Activated CD4-positive, alpha-beta T cell treated with anti-CD3 and anti-CD28 coated beads, Interleukin-10, Interleukin-2, amounts not matched to agents 100 ng/mL and 50 ng/mL, durations not matched to agents 16 hours and 8 hours (primary cell): Measurements from ENCODE around the gene CIT.
"Not testable (repeated sequence)": the region's sequence is repeated elsewhere in the genome, so short reads cannot be mapped to it uniquely, and the experiment has no call there.

ENCODE experiments used
- DNase-seq: peaks from one replicate; pipeline ENCODE4 v3.0.0-alpha.2; 2020

The CIT gene

DNA sequence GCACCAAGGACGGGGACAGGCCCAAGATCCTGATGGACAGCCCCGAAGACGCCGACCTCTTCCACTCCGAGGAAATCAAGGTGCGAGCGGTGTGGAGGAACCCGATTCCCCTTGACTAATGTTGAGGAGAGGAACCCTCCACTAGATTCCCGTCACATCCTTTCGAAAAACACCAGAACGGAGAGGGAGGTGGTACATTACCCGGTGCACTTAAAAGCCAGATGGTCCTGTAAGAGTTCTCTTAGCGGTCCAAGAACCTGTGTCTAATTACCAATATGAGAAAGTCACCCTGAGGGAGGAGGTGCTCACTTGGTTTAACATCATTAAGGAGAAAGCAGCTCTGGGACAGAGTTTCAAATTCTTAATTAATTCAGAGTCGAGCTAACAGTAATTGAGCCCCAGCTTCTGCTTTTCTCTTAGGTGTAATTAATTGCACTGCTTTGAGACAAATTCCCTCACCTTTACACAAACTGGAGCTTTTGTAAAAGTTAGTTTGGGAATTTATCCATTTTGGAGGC is 208.7 kb downstream of the CIT start:
- DNase-seq: no peak

DNA sequence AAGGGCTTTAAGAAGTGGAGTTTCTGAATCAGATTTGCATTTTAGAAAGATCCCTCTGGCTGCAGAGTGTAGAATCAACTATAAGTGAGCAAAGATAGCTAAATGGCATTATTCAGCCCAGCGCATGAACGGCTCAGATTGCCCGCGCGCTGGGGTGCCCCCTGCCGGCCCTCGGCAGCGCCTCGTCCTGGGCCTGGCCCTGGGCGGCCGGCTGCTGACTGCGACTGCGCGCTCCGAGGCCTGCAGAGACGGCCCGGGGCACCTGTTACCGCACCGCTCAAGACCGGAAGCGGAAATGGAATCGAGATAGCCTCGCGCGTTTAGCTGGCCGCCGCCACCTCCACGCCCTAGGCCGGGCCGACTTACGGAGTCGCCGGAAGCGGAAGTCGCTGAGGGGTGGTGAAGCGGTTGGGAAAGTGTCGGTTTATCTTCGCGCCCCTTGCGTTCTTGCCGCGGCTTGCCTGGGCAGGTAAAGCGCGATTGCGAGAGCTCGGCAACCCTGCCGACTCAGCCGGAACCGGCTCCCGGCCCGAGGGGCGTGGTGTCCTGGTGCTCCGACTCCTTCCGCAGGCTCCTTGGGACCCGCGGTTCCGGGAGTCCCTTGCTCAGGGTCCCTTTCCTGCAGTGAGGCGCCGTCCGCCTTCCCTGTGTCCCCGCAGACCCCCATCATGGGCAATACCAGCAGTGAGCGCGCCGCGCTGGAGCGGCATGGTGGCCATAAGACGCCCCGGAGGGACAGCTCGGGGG is 209.4 kb downstream of the CIT start, which contains the start of gene PRKAB1:
Gene PRKAB1, plus strand, starts transcription at position 557 of the 747 bp plus-strand sequence. Its CDS starts 112 bp downstream, at position 669.
- peak; percentile 98 for DNase-seq

- peak; percentile 39 for DNase-seq
Measured at GRCh38 chr12:119666900-119667576, 210.1 kb downstream of the CIT start.

- no peak for DNase-seq
Measured at GRCh38 chr12:119666226-119666795, 210.8 kb downstream of the CIT start.

DNA sequence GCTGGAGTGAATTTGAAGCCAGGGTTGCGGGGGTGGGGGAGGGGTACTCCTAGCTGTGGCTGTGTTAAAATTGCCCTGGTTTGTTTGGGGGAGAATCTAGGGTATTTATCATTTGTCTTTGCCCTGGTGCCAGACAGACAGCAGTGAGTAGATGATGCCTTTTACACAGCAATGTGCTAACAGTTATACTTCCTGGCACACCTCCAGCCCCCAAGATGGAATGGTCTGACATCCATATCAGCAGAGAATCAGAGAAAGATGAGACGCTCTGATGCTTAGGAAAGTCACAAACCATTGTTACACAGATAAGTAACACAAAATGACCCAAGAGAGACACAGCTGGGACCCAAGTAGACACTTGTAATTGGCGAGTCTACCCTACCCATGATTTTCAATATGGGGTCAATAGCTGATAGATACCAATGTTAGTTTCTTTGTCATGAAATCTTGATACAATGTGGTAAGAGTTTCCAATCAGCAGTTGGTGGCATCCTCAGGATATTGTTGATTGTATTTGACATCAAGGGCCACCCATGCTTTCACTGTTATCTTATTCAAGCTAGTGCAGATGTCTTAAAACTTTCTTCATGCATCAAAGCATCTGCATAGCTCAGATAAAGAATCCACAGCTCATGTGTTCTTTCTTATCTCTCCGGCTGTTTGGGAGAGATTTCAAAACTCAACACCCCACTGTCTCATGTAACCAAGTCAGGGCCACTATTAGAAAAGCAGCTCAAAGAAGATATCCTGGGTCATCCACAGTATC is 211.8 kb downstream of the CIT start:
- no peak for DNase-seq

- DNase-seq: no peak
Measured at GRCh38 chr12:119664642-119665041, 212.5 kb downstream of the CIT start.

DNA sequence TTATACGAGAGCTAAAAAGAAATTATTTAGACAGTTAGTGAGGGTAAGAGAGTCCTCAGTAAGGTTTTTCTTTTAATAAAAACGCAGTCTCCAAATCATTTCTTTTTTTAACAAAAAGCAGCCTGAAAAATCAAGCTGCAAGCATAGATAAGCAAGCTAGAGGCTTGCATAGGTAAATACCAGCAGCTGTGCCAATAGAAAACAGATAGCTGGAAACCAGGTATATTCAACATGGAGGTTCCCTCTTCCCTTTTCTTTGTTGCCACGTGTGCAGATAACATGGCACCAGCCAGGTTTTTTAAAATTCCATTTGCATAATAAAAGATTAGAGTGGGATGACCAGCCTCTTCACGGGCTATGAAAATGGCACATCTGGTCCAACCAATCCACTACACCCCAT is 215.2 kb downstream of the CIT start:
- no peak for DNase-seq

DNA sequence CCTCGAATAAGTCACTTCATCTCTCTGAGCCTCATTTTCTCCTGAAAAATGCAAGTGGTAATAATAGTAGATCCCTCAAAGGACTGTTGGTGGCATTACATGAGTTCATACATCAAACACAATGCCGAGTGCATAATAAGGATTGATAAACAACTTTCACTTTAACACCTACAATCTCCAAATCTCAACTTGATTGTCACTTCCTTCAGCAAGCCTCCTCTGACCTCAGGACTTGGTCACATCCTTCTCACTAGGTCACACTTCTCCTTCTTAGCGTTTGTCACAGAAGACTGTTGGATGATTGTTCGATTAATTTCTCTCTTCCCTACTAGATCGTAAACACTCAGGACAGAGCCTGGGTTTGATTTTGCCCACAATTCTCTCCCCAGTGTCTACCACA is 217.0 kb downstream of the CIT start:
- peak; percentile 19 for DNase-seq

GRCh38 chr12:119659289-119659897 is 217.7 kb downstream of the CIT start:
- peak; percentile 60 for DNase-seq

GRCh38 chr12:119658166-119658565 is 219.0 kb downstream of the CIT start:
- not testable (repeated sequence) for DNase-seq

- not testable (repeated sequence) for DNase-seq
Measured at GRCh38 chr12:119657001-119657400, 220.1 kb downstream of the CIT start.

GRCh38 chr12:119652665-119653064 is 224.5 kb downstream of the CIT start:
- DNase-seq: peak; percentile 22

GRCh38 chr12:119649202-119649808 is 227.8 kb downstream of the CIT start:
- peak; percentile 41 for DNase-seq

GRCh38 chr12:119645535-119646059 is 231.5 kb downstream of the CIT start:
- DNase-seq: no peak

GRCh38 chr12:119644930-119645329 is 232.2 kb downstream of the CIT start:
- no peak for DNase-seq

DNA sequence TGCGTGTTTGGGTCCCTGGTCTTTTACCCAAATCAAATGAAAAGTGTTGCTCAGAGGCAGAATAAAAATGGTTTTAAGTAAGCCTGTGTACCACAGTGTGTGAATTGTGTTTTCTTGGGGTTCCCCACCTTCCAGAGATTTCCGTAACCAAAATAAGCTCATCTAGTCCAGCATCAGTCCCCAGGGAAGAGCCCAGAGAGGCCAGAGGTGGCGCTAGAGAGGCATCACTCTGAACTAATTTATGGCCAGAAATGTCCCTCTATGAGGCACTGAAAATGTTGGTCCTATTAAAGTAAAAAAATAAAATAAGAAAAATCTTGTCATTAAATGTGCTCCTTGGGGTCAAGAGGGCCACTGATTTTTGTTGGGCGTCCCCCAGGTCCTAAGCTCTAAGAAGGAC is 234.1 kb downstream of the CIT start:
- DNase-seq: no peak
